IMR-90 (cell line): ENCODE data around the gene AHI1. TPM values are rescaled to one million over a fixed set of nuclear protein-coding genes. Genes with fewer than 3 reads are reported as not detected.

Experiments
- ATAC-seq: fragments of 200-7000 bp; cut with Tn5 transposase; 2 replicates; pipeline ENCODE4 v1.9.1; 2020; ENCODE audit warnings: low read depth, mild to moderate bottlenecking, moderate library complexity
- BruUV-seq: library from RNA; stranded (reverse); fragments of 400-500 nt; replicated peaks from 2 replicates; lab custom pipeline; 2021; lab: Mats Ljungman, UMichigan
- CTCF ChIA-PET: fragments of 300-600 bp; formaldehyde crosslinking; extraction: SDS; loops from one replicate; lab custom pipeline; 2021; ENCODE audit warnings: antibody characterized with exemption; lab: Yijun Ruan, JAX
- POLR2A ChIA-PET: fragments of 300-600 bp; sonication (Branson Sonifier 250); formaldehyde crosslinking; loops from one replicate; lab custom pipeline; 2022; ENCODE audit warnings: antibody characterized with exemption; ENCODE audit not compliant: unreplicated experiment; lab: Charles Lee
- DNase-seq: peaks from one replicate; pipeline ENCODE4 v3.0.0; 2013
- H2AFZ ChIP-seq: replicated peaks from 2 replicates; pipeline ENCODE3; 2013; ENCODE audit warnings: low read length, mild to moderate bottlenecking; ENCODE audit not compliant: poor library complexity
- H2AK5ac ChIP-seq: 2 replicates; pipeline ENCODE4 v1.6.1; 2013; ENCODE audit warnings: low read depth, low read length, inconsistent platforms
- H2AK9ac ChIP-seq: replicated peaks from 2 replicates; pipeline ENCODE3; 2013; ENCODE audit warnings: mild to moderate bottlenecking, low read depth, low read length, moderate library complexity; ENCODE audit not compliant: poor library complexity
- H2BK120ac ChIP-seq: 2 replicates; pipeline ENCODE4 v1.6.1; 2013; ENCODE audit warnings: low read depth, low read length, inconsistent platforms
- H2BK15ac ChIP-seq: 3 replicates; pipeline ENCODE4 v1.6.1; 2013; ENCODE audit warnings: low read depth, low read length, inconsistent platforms
- H2BK20ac ChIP-seq: 2 replicates; pipeline ENCODE4 v1.6.1; 2013; ENCODE audit warnings: low read depth, mild to moderate bottlenecking, inconsistent platforms, low read length, moderate library complexity
- H2BK5ac ChIP-seq: 2 replicates; pipeline ENCODE4 v1.6.1; 2013; ENCODE audit warnings: mild to moderate bottlenecking, low read depth, low read length, inconsistent platforms; ENCODE audit not compliant: poor library complexity, severe bottlenecking
- H3K14ac ChIP-seq: replicated peaks from 2 replicates; pipeline ENCODE4 v1.6.1; 2013; ENCODE audit warnings: low read depth, low read length, inconsistent platforms
- H3K18ac ChIP-seq: 2 replicates; pipeline ENCODE4 v1.6.1; 2013; ENCODE audit warnings: low read depth, low read length, control low read depth
- H3K23ac ChIP-seq: 2 replicates; pipeline ENCODE4 v1.6.1; 2013; ENCODE audit warnings: low read depth, low read length, inconsistent platforms
- H3K27ac ChIP-seq: 2 replicates; pipeline ENCODE4 v1.5.1; 2013; ENCODE audit warnings: mild to moderate bottlenecking, control low read depth, low read length; ENCODE audit not compliant: insufficient read depth
- H3K27me3 ChIP-seq: 2 replicates; pipeline ENCODE4 v1.6.1; 2013; ENCODE audit warnings: low read length; ENCODE audit not compliant: control insufficient read depth, insufficient read depth
- H3K36me3 ChIP-seq: 2 replicates; pipeline ENCODE4 v1.6.1; 2013; ENCODE audit warnings: low read length, mixed read lengths; ENCODE audit not compliant: control insufficient read depth, insufficient read depth
- H3K4ac ChIP-seq: 2 replicates; pipeline ENCODE4 v1.6.1; 2013; ENCODE audit warnings: low read depth, low read length, inconsistent platforms
- H3K4me1 ChIP-seq: 2 replicates; pipeline ENCODE4 v1.6.1; 2013; ENCODE audit warnings: low read length, mixed read lengths; ENCODE audit not compliant: control insufficient read depth, insufficient read depth
- H3K4me2 ChIP-seq: 2 replicates; pipeline ENCODE4 v1.6.1; 2013; ENCODE audit warnings: low read depth, mild to moderate bottlenecking, control low read depth, low read length, moderate library complexity
- H3K4me3 ChIP-seq: 2 replicates; pipeline ENCODE4 v1.5.1; 2013; ENCODE audit warnings: low read depth, mild to moderate bottlenecking, control low read depth, low read length, moderate library complexity; ENCODE audit not compliant: insufficient read depth
- H3K56ac ChIP-seq: 2 replicates; pipeline ENCODE4 v1.6.1; 2013; ENCODE audit warnings: low read length, inconsistent platforms; ENCODE audit not compliant: insufficient read depth; ENCODE audit errors: extremely low read depth
- H3K79me1 ChIP-seq, 2 experiments: 2 replicates each; pipeline ENCODE4 v1.6.1; 2013; ENCODE audit warnings: low read length in 2 of 2, inconsistent platforms in 1 of 2, low read depth in 1 of 2
- H3K9ac ChIP-seq: 2 replicates; pipeline ENCODE4 v1.6.1; 2013; ENCODE audit warnings: low read depth, low read length, control low read depth
- H3K9me1 ChIP-seq: 2 replicates; pipeline ENCODE4 v1.6.1; 2013; ENCODE audit warnings: low read length, inconsistent platforms; ENCODE audit not compliant: insufficient read depth
- H3K9me3 ChIP-seq: 2 replicates; pipeline ENCODE4 v1.6.1; 2013; ENCODE audit warnings: low read length; ENCODE audit not compliant: control insufficient read depth, insufficient read depth
- H4K20me1 ChIP-seq: 2 replicates; pipeline ENCODE4 v1.6.1; 2013; ENCODE audit warnings: low read length, inconsistent platforms; ENCODE audit not compliant: insufficient read depth
- H4K5ac ChIP-seq: 2 replicates; pipeline ENCODE4 v1.6.1; 2013; ENCODE audit warnings: mild to moderate bottlenecking, low read depth, low read length, control low read depth
- H4K8ac ChIP-seq, 2 experiments: 2 replicates each; pipeline ENCODE4 v1.6.1; 2013; ENCODE audit warnings: low read depth in 2 of 2, low read length in 2 of 2, control low read depth in 1 of 2, inconsistent platforms in 1 of 2
- H4K91ac ChIP-seq: 2 replicates; pipeline ENCODE4 v1.6.1; 2013; ENCODE audit warnings: low read depth, low read length, inconsistent platforms; ENCODE audit not compliant: insufficient read depth
- CHD1 ChIP-seq: IDR thresholded peaks from 2 replicates; pipeline ENCODE4 v1.6.1; 2012; ENCODE audit warnings: low read depth, low read length, improper control_type of control experiment
- FOS ChIP-seq: fragments of 150-350 bp; IDR thresholded peaks from 2 replicates; pipeline ENCODE4 v1.6.1; 2016; ENCODE audit warnings: low read depth, low read length
- MAZ ChIP-seq: IDR thresholded peaks from 2 replicates; pipeline ENCODE4 v1.6.1; 2012; ENCODE audit warnings: low read depth, mild to moderate bottlenecking, low read length, improper control_type of control experiment, moderate library complexity, borderline replicate concordance
- NFE2L2 ChIP-seq: fragments of 150-350 bp; IDR thresholded peaks from 2 replicates; pipeline ENCODE4 v1.6.1; 2016; ENCODE audit warnings: low read depth, mild to moderate bottlenecking, low read length
- POLR2A ChIP-seq: IDR thresholded peaks from 2 replicates; pipeline ENCODE4 v1.6.1; 2012; ENCODE audit warnings: mild to moderate bottlenecking, low read depth, low read length
- RFX5 ChIP-seq: IDR thresholded peaks from 2 replicates; pipeline ENCODE4 v1.8.0; 2012; ENCODE audit warnings: low read depth, mild to moderate bottlenecking, low read length, moderate library complexity
- WGBS, 2 experiments: methylation state at CpG; one replicate each; pipeline versions ENCODE4 v1.1.5 to v1.1.7; 2013; ENCODE audit warnings: missing lambda C conversion rate in 2 of 2; ENCODE audit not compliant: insufficient read length in 1 of 2; ENCODE audit errors: extremely low coverage in 2 of 2; 5-methylcytosine and 5-hydroxymethylcytosine counted together
- dilution Hi-C: fragments of 300-500 bp; cut with HindIII; formaldehyde crosslinking; loops from one replicate; pipeline ENCODE4 v1.14.3; 2018; ENCODE audit warnings: low sequenced_read_pairs; ENCODE audit not compliant: unreplicated experiment
- in situ Hi-C: fragments of 300-500 bp; cut with MboI; formaldehyde crosslinking; loops from 3 replicates; pipeline ENCODE4 v1.14.3; 2019; ENCODE audit warnings: low sequenced_read_pairs, inconsistent platforms, mixed read lengths
- intact Hi-C: fragments of 100-400 bp; cut with micrococcal nuclease; formaldehyde crosslinking; loops from 2 replicates; pipeline ENCODE4 v1.10.0; 2022
- polyA plus RNA-seq, 3 experiments: library from polyadenylated mRNA; depleted of rRNA; stranded (reverse); fragments of >200 nt; gene quantifications; 2 replicates each; pipeline ENCODE4 v1.2.3, GENCODE V29; 2012; ENCODE audit warnings: low replicate concordance in 1 of 3
- total RNA-seq: library from RNA; depleted of rRNA; stranded (reverse); fragments of >200 nt; gene quantifications from 2 replicates; pipeline ENCODE4 v1.2.3, GENCODE V29; 2012
- TF ChIP-seq, protein P1 (sequence below): fragments of 150-350 bp; IDR thresholded peaks from 2 replicates; pipeline ENCODE4 v1.6.1; 2017; ENCODE audit warnings: mild to moderate bottlenecking, antibody characterized with exemption, low read length, low read depth
- TF ChIP-seq, protein P2 (sequence below): fragments of 150-350 bp; IDR thresholded peaks from 2 replicates; pipeline ENCODE4 v1.6.1; 2016; ENCODE audit warnings: low read depth, mild to moderate bottlenecking, low read length, moderate library complexity, borderline replicate concordance

Gene AHI1
- total and polyA plus RNA-seq, 2 of the 4 experiments (the other 2 are of a cell fraction): 9.5 to 19.4 TPM

DNA sequence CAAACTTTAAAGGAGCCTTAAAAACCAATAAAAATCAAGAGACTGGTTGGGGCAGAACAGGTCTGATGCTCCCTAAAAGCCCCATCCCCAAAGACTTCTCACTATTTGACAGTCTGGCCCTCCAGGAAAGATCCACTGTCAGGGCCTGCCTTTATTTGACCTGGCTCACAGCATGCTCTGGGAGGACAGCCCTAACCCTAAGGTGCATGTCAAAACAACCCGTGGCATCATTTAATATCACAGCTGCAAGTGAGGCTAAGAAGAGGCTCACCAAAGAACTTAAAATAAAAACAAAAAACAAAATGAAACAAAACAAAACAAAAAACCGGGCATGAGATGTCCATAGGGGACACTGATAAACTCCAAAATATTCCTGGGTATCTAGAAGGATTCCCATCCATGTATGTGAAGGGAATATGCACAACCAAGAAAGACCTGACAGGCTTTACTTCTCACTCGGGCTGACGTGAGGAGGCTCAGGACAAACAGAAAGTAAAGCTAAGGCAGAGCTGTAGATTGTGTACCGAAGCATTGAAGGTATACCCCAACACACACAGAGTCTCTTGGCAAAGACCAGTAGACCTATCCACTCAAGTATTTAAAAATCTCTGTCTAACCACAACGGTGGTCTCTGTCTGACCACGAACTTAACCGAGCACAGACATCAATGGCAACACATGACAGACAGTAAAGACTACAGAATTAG lies 57.3 kb downstream of the AHI1 start:
- Histone ChIP-seq H2AFZ (no peak overlapping the region), H2AK9ac (no peak overlapping the region), H4K8ac (no peak overlapping the region), H3K4me2 (no peak overlapping the region), H2AK5ac (no peak overlapping the region), H3K14ac (no peak overlapping the region), H3K9me3 (no peaks in the 10 kb centered on the region), H3K9me1 (no peaks in the 10 kb centered on the region), H3K23ac (no peak overlapping the region), H3K9ac (no peak overlapping the region), H3K36me3 (peaks cover 6% of the 10 kb centered on the region; the same call in 1 of the 2 replicates), H3K18ac (no peak overlapping the region), H3K4ac (no peak overlapping the region), H2BK15ac (no peak overlapping the region), H4K91ac (no peak overlapping the region), H3K56ac (no peak overlapping the region), H4K5ac (no peak overlapping the region), H3K79me1 (peaks cover 0 to 5% of the 10 kb centered on the region in 2 experiments; a peak in 3 of 4 replicates), H2BK120ac (no peak overlapping the region), H3K4me1 (no peaks in the 10 kb centered on the region), H3K27ac (no peak overlapping the region), H2BK20ac (no peak overlapping the region), H3K27me3 (no peaks in the 10 kb centered on the region), H4K20me1 (no peaks in the 10 kb centered on the region), H2BK5ac (no peak overlapping the region), H3K4me3 (no peak overlapping the region)
- no CpG with 5 or more reads among the region's 8 CpGs for WGBS, 2 experiments
- TF ChIP-seq POLR2A (no peak), RFX5 (no peak), FOS (no peak), MAZ (no peak), NFE2L2 (no peak), CHD1 (no peak)
- TF ChIP-seq, protein P1, sequence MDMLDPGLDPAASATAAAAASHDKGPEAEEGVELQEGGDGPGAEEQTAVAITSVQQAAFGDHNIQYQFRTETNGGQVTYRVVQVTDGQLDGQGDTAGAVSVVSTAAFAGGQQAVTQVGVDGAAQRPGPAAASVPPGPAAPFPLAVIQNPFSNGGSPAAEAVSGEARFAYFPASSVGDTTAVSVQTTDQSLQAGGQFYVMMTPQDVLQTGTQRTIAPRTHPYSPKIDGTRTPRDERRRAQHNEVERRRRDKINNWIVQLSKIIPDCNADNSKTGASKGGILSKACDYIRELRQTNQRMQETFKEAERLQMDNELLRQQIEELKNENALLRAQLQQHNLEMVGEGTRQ: no peak
- TF ChIP-seq, protein P2, sequence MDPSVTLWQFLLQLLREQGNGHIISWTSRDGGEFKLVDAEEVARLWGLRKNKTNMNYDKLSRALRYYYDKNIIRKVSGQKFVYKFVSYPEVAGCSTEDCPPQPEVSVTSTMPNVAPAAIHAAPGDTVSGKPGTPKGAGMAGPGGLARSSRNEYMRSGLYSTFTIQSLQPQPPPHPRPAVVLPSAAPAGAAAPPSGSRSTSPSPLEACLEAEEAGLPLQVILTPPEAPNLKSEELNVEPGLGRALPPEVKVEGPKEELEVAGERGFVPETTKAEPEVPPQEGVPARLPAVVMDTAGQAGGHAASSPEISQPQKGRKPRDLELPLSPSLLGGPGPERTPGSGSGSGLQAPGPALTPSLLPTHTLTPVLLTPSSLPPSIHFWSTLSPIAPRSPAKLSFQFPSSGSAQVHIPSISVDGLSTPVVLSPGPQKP: no peak
- in situ Hi-C loops (loop anchor here (25.0 kb wide), 1 partner anchor 1303 kb away; no protein-coding TSS in a partner anchor), intact Hi-C loops (no loop called here), dilution Hi-C loops (no loop called here)
- BruUV-seq: no TSS peak
- CTCF ChIA-PET: interaction anchor here (0.6 kb wide), 1 partner anchor 638 kb away, joined by 3 read pairs; no protein-coding TSS in a partner anchor
- ATAC-seq (no peak), DNase-seq (no peak)
- POLR2A ChIA-PET: no interaction called here
